Esophagus mucosa (tissue), 1 donor: ENCODE data around the gene IVNS1ABP. TPM values are rescaled to one million over a fixed set of nuclear protein-coding genes. Genes with fewer than 3 reads are reported as not detected.
"Not testable (repeated sequence)": the region's sequence is repeated elsewhere in the genome, so short reads cannot be mapped to it uniquely, and the experiment has no call there.

Experiments
- ATAC-seq: fragments of 200-7000 bp; cut with Tn5 transposase; one replicate; pipeline ENCODE4 v1.9.1; 2020
- total RNA-seq: library from RNA; stranded (reverse); gene quantifications from one replicate; pipeline ENCODE4 v1.2.4, GENCODE V29; 2023
- donor health status: DM: yes; HTN: yes; CAD: no.

The IVNS1ABP gene
- total RNA-seq, 1 donor from 2014 or later, result 52.8 TPM

DNA sequence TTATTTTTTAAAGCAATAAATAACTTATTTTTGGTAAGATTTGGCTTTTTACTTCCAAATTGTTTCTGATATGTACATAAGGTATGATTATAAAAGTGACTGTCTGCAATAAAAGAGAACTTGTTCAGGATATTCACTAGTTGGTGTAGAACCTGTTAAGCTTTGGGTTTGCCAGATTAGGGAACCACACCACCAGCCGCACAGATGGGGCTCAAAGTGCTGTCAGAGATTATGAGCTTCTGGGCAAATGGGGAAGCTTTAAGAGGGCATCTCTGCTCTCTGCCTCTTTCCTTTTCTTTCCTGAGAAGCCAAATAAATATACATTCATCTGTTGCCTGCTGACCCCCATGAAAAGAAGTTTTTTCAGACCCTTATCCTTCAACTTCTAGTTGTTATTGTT is 25.4 kb downstream of the IVNS1ABP start:
- ATAC-seq, result no peak

GRCh38 chr1:185291159-185291558 is 25.9 kb downstream of the IVNS1ABP start:
- no peak for ATAC-seq

DNA sequence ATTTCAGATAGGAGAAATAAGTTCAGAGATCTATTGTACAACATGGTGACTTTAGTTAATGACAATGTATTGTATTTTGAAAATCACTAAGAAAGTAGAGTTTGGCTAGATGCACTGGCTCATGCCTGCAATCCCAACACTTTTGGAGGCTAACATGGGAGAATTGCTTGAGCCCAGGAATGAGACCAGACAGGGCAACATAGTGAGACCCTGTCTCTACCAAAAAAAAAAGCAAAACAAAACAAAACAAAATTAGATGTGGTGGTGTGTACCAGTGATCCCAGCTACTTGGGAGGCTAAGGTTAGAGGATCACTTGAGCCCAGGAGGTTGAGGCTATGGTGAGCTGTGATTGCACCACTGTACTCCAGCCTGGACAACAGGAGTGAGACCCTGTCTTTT is 27.2 kb downstream of the IVNS1ABP start:
- no peak for ATAC-seq

GRCh38 chr1:185288435-185288834 is 28.6 kb downstream of the IVNS1ABP start:
- ATAC-seq, result no peak

GRCh38 chr1:185287451-185287850 is 29.6 kb downstream of the IVNS1ABP start:
- no peak for ATAC-seq

DNA sequence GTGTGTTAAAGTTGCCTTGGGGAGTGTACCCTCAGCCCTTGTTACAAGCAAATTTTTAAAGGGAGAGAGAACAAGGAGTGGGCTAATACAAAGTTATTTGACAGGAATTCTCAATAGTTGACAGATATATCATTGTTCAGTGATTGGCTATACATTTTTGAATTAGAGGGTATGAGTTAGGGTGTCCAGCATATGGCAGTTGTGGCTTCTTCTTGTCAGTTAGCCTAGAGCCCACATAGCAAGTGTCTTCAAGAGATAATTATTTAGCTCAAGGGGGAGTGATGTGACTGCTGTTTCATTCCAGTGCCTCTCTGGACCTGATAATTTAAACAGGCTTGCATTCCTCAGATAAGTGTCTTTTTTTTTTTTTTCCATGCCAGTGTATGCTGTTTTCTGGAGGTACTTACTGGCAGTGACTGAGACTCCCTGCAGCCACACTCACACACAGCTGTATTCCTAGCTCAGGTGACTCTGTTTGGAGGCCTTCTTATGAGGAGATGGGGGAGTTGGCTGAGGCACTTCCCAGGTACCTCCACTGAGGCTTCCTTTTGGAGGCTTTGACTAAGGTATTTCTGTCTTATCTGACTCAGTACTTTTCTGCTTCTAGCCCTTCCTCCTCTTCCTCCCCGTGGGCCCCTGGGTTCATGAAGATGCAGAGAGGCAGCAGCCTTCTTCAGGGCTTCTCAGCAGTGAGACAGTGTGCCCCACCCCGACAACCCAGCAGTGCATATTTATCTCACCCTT is 32.3 kb downstream of the IVNS1ABP start:
- no peak for ATAC-seq

- no peak for ATAC-seq
Observed at GRCh38 chr1:185284116-185284515, 32.9 kb downstream of the IVNS1ABP start.

DNA sequence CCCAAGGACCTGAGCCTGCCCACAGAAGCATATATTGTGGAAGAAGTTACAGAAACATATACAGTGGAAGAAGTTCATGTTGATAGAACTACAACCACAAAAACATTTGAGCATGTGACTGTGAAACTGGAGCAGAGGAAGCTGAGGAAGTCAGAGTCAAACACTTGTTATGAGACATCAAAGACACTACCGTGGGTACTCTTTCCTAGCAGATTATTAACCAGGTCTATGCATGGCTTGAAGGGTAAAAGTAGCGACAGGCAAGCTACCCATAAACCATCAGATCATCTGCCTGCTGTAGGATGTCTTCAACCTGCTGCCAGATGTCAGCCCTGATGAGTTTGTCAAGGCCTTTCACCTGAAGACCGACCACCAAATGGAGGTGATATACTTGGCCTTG is 35.8 kb downstream of the IVNS1ABP start:
- no peak for ATAC-seq

DNA sequence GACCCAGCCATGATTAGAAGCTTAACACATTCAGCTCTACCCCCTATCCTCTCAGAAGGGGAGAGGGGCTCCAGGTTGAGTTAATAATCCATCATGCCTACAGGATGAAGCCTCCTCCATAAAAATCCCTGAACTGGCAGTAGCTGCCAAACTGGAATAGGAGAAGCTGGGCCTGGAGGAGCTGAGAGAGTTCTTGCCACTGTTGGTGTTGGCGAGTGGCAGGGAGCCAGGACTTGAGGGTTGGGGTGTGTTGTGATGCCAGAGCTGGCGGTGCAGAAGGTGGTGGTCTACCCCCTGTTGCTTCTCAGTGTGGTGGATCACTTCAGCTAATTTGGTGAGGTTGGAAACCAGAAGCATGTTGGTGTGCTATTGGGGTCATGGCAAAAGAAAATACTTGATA is 36.5 kb downstream of the IVNS1ABP start:
- ATAC-seq, result no peak

- no peak for ATAC-seq
Observed at GRCh38 chr1:185279571-185279970, 37.5 kb downstream of the IVNS1ABP start.

GRCh38 chr1:185271921-185272320 is 45.1 kb downstream of the IVNS1ABP start:
- no peak for ATAC-seq

GRCh38 chr1:185268352-185268751 is 48.7 kb downstream of the IVNS1ABP start:
- ATAC-seq, result no peak

GRCh38 chr1:185267701-185268100 is 49.3 kb downstream of the IVNS1ABP start:
- ATAC-seq, result no peak

DNA sequence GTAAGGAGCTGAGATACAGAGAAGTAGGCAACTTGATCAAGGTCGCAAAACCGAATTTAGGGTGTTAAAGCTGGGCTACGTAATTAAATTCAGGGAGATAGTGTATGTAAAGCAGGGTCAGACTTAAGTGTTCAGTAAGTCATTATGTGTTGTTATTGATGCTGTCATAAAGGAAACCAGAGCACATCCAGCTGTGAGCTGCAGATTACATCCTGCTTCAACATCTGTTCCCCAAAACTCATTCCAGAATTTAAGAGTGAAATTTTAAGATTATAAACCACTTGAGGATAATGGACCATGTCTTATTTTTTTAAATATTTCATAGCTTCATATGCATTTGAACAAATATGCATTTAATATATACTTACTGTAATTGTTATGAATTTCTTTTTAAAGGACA is 49.7 kb downstream of the IVNS1ABP start:
- no peak for ATAC-seq

GRCh38 chr1:185265314-185265713 is 51.7 kb downstream of the IVNS1ABP start:
- ATAC-seq, result no peak

GRCh38 chr1:185263780-185264179 is 53.3 kb downstream of the IVNS1ABP start:
- no peak for ATAC-seq

- ATAC-seq, result no peak
Observed at GRCh38 chr1:185263292-185263691, 53.8 kb downstream of the IVNS1ABP start.

- no peak for ATAC-seq
Observed at GRCh38 chr1:185262151-185262550, 54.9 kb downstream of the IVNS1ABP start.

DNA sequence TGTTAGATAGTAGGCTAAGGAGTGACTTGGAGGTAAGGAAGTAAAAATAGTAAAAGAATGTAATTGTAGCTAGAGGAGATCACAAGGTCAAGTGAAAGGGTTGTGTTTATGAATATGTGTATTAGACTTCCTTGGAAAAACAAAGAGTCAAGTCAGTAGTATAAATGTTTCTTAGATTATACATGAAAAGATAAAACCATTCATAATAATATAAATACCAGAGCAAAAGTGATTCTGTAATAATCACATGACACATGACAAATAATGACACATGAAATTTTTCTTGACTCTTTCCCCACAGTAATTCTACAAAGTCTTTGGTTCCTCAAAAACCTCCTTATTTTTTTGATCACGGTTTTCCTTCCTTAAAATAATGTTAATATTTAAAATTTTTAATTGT is 56.4 kb downstream of the IVNS1ABP start:
- ATAC-seq, result no peak

DNA sequence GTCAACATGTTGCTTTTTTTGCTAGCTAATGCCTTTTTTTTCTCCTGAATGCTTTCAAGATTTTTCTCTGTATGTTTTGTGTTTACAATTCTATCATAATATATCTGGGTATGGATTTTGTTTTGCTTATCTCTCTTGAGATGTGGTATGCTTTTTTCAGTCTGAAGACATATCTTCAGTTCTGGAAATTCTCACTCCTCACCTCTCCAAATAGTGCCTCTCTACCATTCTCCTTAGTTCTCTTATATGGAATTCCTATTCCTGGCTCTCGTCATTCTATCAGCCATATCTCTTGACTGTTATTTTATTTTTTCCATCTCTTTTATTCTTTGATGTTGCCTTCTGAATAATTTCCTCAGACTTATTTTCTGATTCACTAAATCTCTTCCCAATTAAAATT is 58.4 kb downstream of the IVNS1ABP start:
- no peak for ATAC-seq

- no peak for ATAC-seq
Observed at GRCh38 chr1:185257950-185258208, 59.2 kb downstream of the IVNS1ABP start.

- not testable (repeated sequence) for ATAC-seq
Observed at GRCh38 chr1:185257116-185257949, 59.7 kb downstream of the IVNS1ABP start.

DNA sequence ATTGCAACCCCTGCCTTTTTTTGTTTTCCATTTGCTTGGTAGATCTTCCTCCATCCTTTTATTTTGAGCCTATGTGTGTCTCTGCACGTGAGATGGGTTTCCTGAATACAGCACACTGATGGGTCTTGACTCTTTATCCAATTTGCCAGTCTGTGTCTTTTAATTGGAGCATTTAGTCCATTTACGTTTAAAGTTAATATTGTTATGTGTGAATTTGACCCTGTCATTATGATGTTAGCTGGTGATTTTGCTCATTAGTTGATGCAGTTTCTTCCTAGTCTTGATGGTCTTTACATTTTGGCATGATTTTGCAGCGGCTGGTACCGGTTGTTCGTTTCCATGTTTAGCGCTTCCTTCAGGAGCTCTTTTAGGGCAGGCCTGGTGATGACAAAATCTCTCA is 61.4 kb downstream of the IVNS1ABP start:
- ATAC-seq, result not testable (repeated sequence)

DNA sequence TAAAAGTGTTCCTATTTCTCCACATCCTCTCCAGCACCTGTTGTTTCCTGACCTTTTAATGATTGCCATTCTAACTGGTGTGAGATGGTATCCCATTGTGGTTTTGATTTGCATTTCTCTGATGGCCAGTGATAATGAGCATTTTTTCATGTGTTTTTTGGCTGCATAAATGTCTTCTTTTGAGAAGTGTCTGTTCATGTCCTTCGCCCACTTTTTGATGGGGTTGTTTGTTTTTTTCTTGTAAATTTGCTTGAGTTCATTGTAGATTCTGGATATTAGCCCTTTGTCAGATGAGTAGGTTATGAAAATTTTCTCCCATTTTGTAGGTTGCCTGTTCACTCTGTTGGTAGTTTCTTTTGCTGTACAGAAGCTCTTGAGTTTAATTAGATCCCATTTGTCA is 64.6 kb downstream of the IVNS1ABP start:
- ATAC-seq, result not testable (repeated sequence)
